A673 (cell line): ENCODE results near the gene VPS13C.

Experiments
- CTCF ChIP-seq: fragments of 300-800, 200-600 bp; sonication (generic); conservative IDR thresholded peaks from 2 replicates; pipeline ENCODE4 v1.5.1; 2017; ENCODE audit warnings: low read depth, mild to moderate bottlenecking, antibody characterized with exemption, low read length, moderate library complexity, mixed read lengths
- EZH2 ChIP-seq: fragments of 200-600 bp; sonication (generic); IDR thresholded peaks from 2 replicates; pipeline ENCODE4 v1.6.1; 2017; ENCODE audit warnings: borderline replicate concordance, low read depth, mild to moderate bottlenecking, mixed read lengths, antibody characterized with exemption, low read length; ENCODE audit not compliant: poor library complexity, severe bottlenecking

GRCh38 chr15:61828860-61829513 is 231.3 kb downstream of the VPS13C start:
- TF ChIP-seq EZH2 = no peak
- no peak for TF ChIP-seq CTCF
